Epidermal melanocyte (primary cell): Measurements from ENCODE around the gene NPHP3.
"Not testable (repeated sequence)": the region's sequence is repeated elsewhere in the genome, so short reads cannot be mapped to it uniquely, and the experiment has no call there.

Experiments used
- DNase-seq: peaks from one replicate; pipeline ENCODE4 v3.0.0; 2011; ENCODE audit warnings: low spot score; ENCODE audit not compliant: insufficient read length

Gene NPHP3

GRCh38 chr3:132642539-132642847 lies 79.7 kb downstream of the NPHP3 start:
- no peak for DNase-seq

- peak; percentile 55 for DNase-seq
Measured at GRCh38 chr3:132641837-132642538, 80.2 kb downstream of the NPHP3 start.

- DNase-seq = not testable (repeated sequence)
Measured at GRCh38 chr3:132641427-132641826, 80.8 kb downstream of the NPHP3 start.

GRCh38 chr3:132638706-132639105 lies 83.5 kb downstream of the NPHP3 start:
- DNase-seq = no peak

GRCh38 chr3:132637590-132637989 lies 84.6 kb downstream of the NPHP3 start:
- DNase-seq = peak; percentile 23

GRCh38 chr3:132635052-132635451 lies 87.2 kb downstream of the NPHP3 start:
- no peak for DNase-seq
